Nephron (organoid): ENCODE results near the gene MYO3B.
"Not testable (repeated sequence)": the region's sequence is repeated elsewhere in the genome, so short reads cannot be mapped to it uniquely, and the experiment has no call there.

Experiments
- H3K27ac Mint-ChIP-seq, 3 experiments: 2 replicates each; pipeline ENCODE4 v1.8.0; 2020; ENCODE audit warnings: mixed read lengths in 3 of 3, mild to moderate bottlenecking in 2 of 3, moderate library complexity in 1 of 3
- H3K27me3 Mint-ChIP-seq: 2 replicates; pipeline ENCODE4 v1.8.0; 2021; ENCODE audit warnings: low read depth, mild to moderate bottlenecking, moderate library complexity, mixed read lengths
- H3K36me3 Mint-ChIP-seq: 2 replicates; pipeline ENCODE4 v1.8.0; 2020; ENCODE audit warnings: low read depth, mixed read lengths
- H3K4me1 Mint-ChIP-seq: 2 replicates; pipeline ENCODE4 v1.8.0; 2020; ENCODE audit warnings: mixed read lengths
- H3K4me3 Mint-ChIP-seq, 3 experiments: 2 replicates each; pipeline ENCODE4 v1.8.0; 2020; ENCODE audit warnings: mild to moderate bottlenecking in 3 of 3, mixed read lengths in 3 of 3, moderate library complexity in 2 of 3
- H3K9me3 Mint-ChIP-seq: 2 replicates; pipeline ENCODE4 v1.8.0; 2020; ENCODE audit warnings: mixed read lengths
- CTCF ChIP-seq, 3 experiments: fragments of 200-600 bp; sonication (generic); IDR thresholded peaks; one replicate each; pipeline ENCODE4 v1.5.0; 2021; ENCODE audit warnings: antibody characterized with exemption in 3 of 3; ENCODE audit not compliant: unreplicated experiment in 3 of 3

MYO3B gene

GRCh38 chr2:170207901-170208300, 30.0 kb downstream of the MYO3B start:
- TF ChIP-seq CTCF (IDR thresholded peaks at IDR 0.05; ENCODE audit: unreplicated experiment in 3 of 3), result no peak
- H3K4me1 Mint-ChIP-seq, result peaks cover 1% of the 10 kb centered on the region
- no peaks in the 10 kb centered on the region for H3K36me3 Mint-ChIP-seq
- H3K27ac Mint-ChIP-seq, result no peak overlapping the region
- no peaks in the 10 kb centered on the region for H3K9me3 Mint-ChIP-seq
- no peaks in the 10 kb centered on the region for H3K27me3 Mint-ChIP-seq
- no peak overlapping the region for H3K4me3 Mint-ChIP-seq

- Mint-ChIP-seq H3K27me3 (no peaks in the 10 kb centered on the region), H3K4me1 (no peaks in the 10 kb centered on the region), H3K9me3 (no peaks in the 10 kb centered on the region), H3K4me3 (no peak overlapping the region), H3K36me3 (no peaks in the 10 kb centered on the region), H3K27ac (no peak overlapping the region)
- TF ChIP-seq CTCF (IDR thresholded peaks at IDR 0.05; ENCODE audit: unreplicated experiment in 3 of 3), result no peak
Measured at GRCh38 chr2:170208967-170209366, 31.0 kb downstream of the MYO3B start.

GRCh38 chr2:170212625-170213280, 34.8 kb downstream of the MYO3B start:
- H3K9me3 Mint-ChIP-seq, result no peaks in the 10 kb centered on the region
- no peak for TF ChIP-seq CTCF (IDR thresholded peaks at IDR 0.05; ENCODE audit: unreplicated experiment in 3 of 3)
- peaks cover 4% of the 10 kb centered on the region for H3K4me1 Mint-ChIP-seq
- H3K27ac Mint-ChIP-seq, result peak overlapping the region in 1 of 3 experiments; percentile 2
- H3K36me3 Mint-ChIP-seq, result no peaks in the 10 kb centered on the region
- no peak overlapping the region for H3K4me3 Mint-ChIP-seq
- H3K27me3 Mint-ChIP-seq, result no peaks in the 10 kb centered on the region

- H3K4me1 Mint-ChIP-seq, H3K4me3 Mint-ChIP-seq, H3K9me3 Mint-ChIP-seq, H3K36me3 Mint-ChIP-seq, H3K27me3 Mint-ChIP-seq: not testable (repeated sequence)
- peak overlapping the region in 1 of 3 experiments; percentile 2 for H3K27ac Mint-ChIP-seq
Measured at GRCh38 chr2:170213281-170213625, 35.3 kb downstream of the MYO3B start.

- no peak for TF ChIP-seq CTCF (IDR thresholded peaks at IDR 0.05; ENCODE audit: unreplicated experiment in 3 of 3)
- H3K27ac Mint-ChIP-seq, result peak overlapping the region in 1 of 3 experiments; percentile 2
- no peak overlapping the region for H3K4me3 Mint-ChIP-seq
- no peaks in the 10 kb centered on the region for H3K27me3 Mint-ChIP-seq
- H3K36me3 Mint-ChIP-seq, result no peaks in the 10 kb centered on the region
- no peaks in the 10 kb centered on the region for H3K9me3 Mint-ChIP-seq
- peaks cover 10% of the 10 kb centered on the region for H3K4me1 Mint-ChIP-seq
Measured at GRCh38 chr2:170213651-170214050, 35.7 kb downstream of the MYO3B start.

- Mint-ChIP-seq H3K9me3 (no peaks in the 10 kb centered on the region), H3K27ac (no peak overlapping the region), H3K4me3 (no peak overlapping the region), H3K27me3 (no peaks in the 10 kb centered on the region), H3K4me1 (peaks cover 15% of the 10 kb centered on the region), H3K36me3 (no peaks in the 10 kb centered on the region)
- no peak for TF ChIP-seq CTCF (IDR thresholded peaks at IDR 0.05; ENCODE audit: unreplicated experiment in 3 of 3)
Measured at GRCh38 chr2:170214309-170214948, 36.5 kb downstream of the MYO3B start.
